Hepatocyte (in vitro differentiated cells): ENCODE data around the gene APBB2. TPM values are rescaled to one million over a fixed set of nuclear protein-coding genes. Genes with fewer than 3 reads are reported as not detected.
A peak's percentile ranks its signal among the peaks of the same experiment; 100 is the strongest.

Source experiments
- DNase-seq: peaks from one replicate; pipeline ENCODE4 v3.0.0-alpha.2; 2016; ENCODE audit warnings: low spot score
- H2AFZ ChIP-seq: fragments of 200-600 bp; sonication (generic); 2 replicates; pipeline ENCODE4 v1.6.0; 2016; ENCODE audit warnings: antibody characterized with exemption, mild to moderate bottlenecking
- H3K27ac ChIP-seq: fragments of 200-600 bp; sonication (generic); 2 replicates; pipeline ENCODE4 v1.5.1; 2016; ENCODE audit warnings: mild to moderate bottlenecking
- H3K27me3 ChIP-seq: fragments of 200-600 bp; sonication (generic); 2 replicates; pipeline ENCODE4 v1.6.1; 2016
- H3K36me3 ChIP-seq: fragments of 200-600 bp; sonication (generic); replicated peaks from 2 replicates; pipeline ENCODE4 v1.5.1; 2016; ENCODE audit warnings: low read depth; ENCODE audit not compliant: insufficient read depth
- H3K4me1 ChIP-seq: fragments of 200-600 bp; sonication (generic); 2 replicates; pipeline ENCODE4 v1.5.1; 2016; ENCODE audit warnings: mild to moderate bottlenecking, moderate library complexity; ENCODE audit not compliant: insufficient read depth
- H3K4me2 ChIP-seq: fragments of 200-600 bp; sonication (generic); 2 replicates; pipeline ENCODE4 v1.6.0; 2016
- H3K4me3 ChIP-seq: fragments of 200-600 bp; sonication (generic); 2 replicates; pipeline ENCODE4 v1.5.1; 2016; ENCODE audit warnings: mild to moderate bottlenecking
- H3K79me2 ChIP-seq: fragments of 200-600 bp; sonication (generic); 2 replicates; pipeline ENCODE4 v1.6.0; 2017; ENCODE audit warnings: mild to moderate bottlenecking
- H3K9me2 ChIP-seq: fragments of 200-600 bp; sonication (generic); replicated peaks from 2 replicates; pipeline ENCODE4 v1.6.0; 2017; ENCODE audit warnings: mild to moderate bottlenecking; ENCODE audit not compliant: insufficient read depth
- H3K9me3 ChIP-seq: fragments of 200-600 bp; sonication (generic); 2 replicates; pipeline ENCODE4 v1.5.1; 2016; ENCODE audit warnings: low read depth, mild to moderate bottlenecking
- H4K20me1 ChIP-seq: fragments of 200-600 bp; sonication (generic); 2 replicates; pipeline ENCODE4 v1.6.0; 2016; ENCODE audit warnings: mild to moderate bottlenecking; ENCODE audit not compliant: insufficient read depth, poor library complexity, severe bottlenecking
- CTCF ChIP-seq: fragments of 200-600 bp; sonication (generic); IDR thresholded peaks from 2 replicates; pipeline ENCODE4 v1.5.1; 2016; ENCODE audit warnings: antibody characterized with exemption, mild to moderate bottlenecking; ENCODE audit not compliant: poor library complexity
- EZH2 ChIP-seq: fragments of 200-600 bp; sonication (generic); IDR thresholded peaks from 2 replicates; pipeline ENCODE4 v1.6.1; 2016; ENCODE audit warnings: antibody characterized with exemption, mild to moderate bottlenecking, borderline replicate concordance
- EZH2phosphoT487 ChIP-seq: fragments of 200-600 bp; sonication (generic); IDR thresholded peaks from one replicate; pipeline ENCODE4 v1.6.1; 2018; ENCODE audit warnings: antibody characterized with exemption, mild to moderate bottlenecking, low read depth, moderate library complexity; ENCODE audit not compliant: unreplicated experiment, severe bottlenecking
- WGBS: methylation state at CpG from one replicate; pipeline ENCODE4 v1.1.6; 2016; ENCODE audit warnings: low lambda C conversion rate; ENCODE audit errors: missing lambda C conversion rate; 5-methylcytosine and 5-hydroxymethylcytosine counted together
- polyA plus RNA-seq: library from polyadenylated mRNA; unstranded; fragments of >200 nt; fragmentation: Nextera tagmentation; extraction: Ambion mirVana; gene quantifications from 2 replicates; pipeline ENCODE4 v1.2.1, GENCODE V29; 2016
- total RNA-seq: library from RNA; depleted of rRNA; stranded (reverse); fragments of >200 nt; gene quantifications from 2 replicates; pipeline ENCODE4 v1.2.3, GENCODE V29; 2014

APBB2 gene
- total and polyA plus RNA-seq, 2 experiments from 2014 or later = 23.4 to 47.5 TPM

- peaks cover 2% of the 10 kb centered on the region for H3K4me1 ChIP-seq
- H3K27me3 ChIP-seq = no peaks in the 10 kb centered on the region
- H3K4me3 ChIP-seq = no peak overlapping the region
- H3K9me3 ChIP-seq = no peaks in the 10 kb centered on the region
- H4K20me1 ChIP-seq = no peaks in the 10 kb centered on the region
- TF ChIP-seq EZH2 (no peak), EZH2phosphoT487 (no peak), CTCF (no peak)
- H2AFZ ChIP-seq = no peak overlapping the region
- no peaks in the 10 kb centered on the region for H3K36me3 ChIP-seq
- H3K9me2 ChIP-seq = no peaks in the 10 kb centered on the region
- peak overlapping the region; percentile 41 for H3K4me2 ChIP-seq
- WGBS = 79% methylated on average over 17 of the region's 17 CpGs
- peak overlapping the region; percentile 77 for H3K27ac ChIP-seq
- H3K79me2 ChIP-seq = peaks cover 14% of the 10 kb centered on the region
- no peak for DNase-seq
These were observed 221.7 kb downstream of the APBB2 start for GRCh38 chr4:40992472-40993295.

GRCh38 chr4:40991908-40992307 is 222.4 kb downstream of the APBB2 start:
- no peak for DNase-seq
- Histone ChIP-seq H2AFZ (no peak overlapping the region), H3K9me2 (no peaks in the 10 kb centered on the region), H3K4me1 (peaks cover 2% of the 10 kb centered on the region), H4K20me1 (no peaks in the 10 kb centered on the region), H3K4me3 (no peak overlapping the region), H3K9me3 (no peaks in the 10 kb centered on the region), H3K27me3 (no peaks in the 10 kb centered on the region), H3K27ac (peak overlapping the region; percentile 77), H3K4me2 (no peak overlapping the region), H3K79me2 (peaks cover 10% of the 10 kb centered on the region), H3K36me3 (no peaks in the 10 kb centered on the region)
- TF ChIP-seq CTCF (no peak), EZH2phosphoT487 (no peak), EZH2 (no peak)
- 88% methylated on average over 3 of the region's 3 CpGs for WGBS

GRCh38 chr4:40990899-40991265 is 223.5 kb downstream of the APBB2 start:
- no peak for DNase-seq
- H3K4me3 ChIP-seq = no peak overlapping the region
- 98% methylated on average over 3 of the region's 3 CpGs for WGBS
- H4K20me1 ChIP-seq = no peaks in the 10 kb centered on the region
- peaks cover 2% of the 10 kb centered on the region for H3K4me1 ChIP-seq
- H3K79me2 ChIP-seq = peaks cover 10% of the 10 kb centered on the region
- H3K4me2 ChIP-seq = no peak overlapping the region
- no peaks in the 10 kb centered on the region for H3K9me3 ChIP-seq
- no peaks in the 10 kb centered on the region for H3K36me3 ChIP-seq
- TF ChIP-seq EZH2 = no peak
- no peak for TF ChIP-seq CTCF
- TF ChIP-seq EZH2phosphoT487 = no peak
- H2AFZ ChIP-seq = no peak overlapping the region
- no peaks in the 10 kb centered on the region for H3K9me2 ChIP-seq
- no peaks in the 10 kb centered on the region for H3K27me3 ChIP-seq
- peak overlapping the region; percentile 1 for H3K27ac ChIP-seq
